Mesendoderm (in vitro differentiated cells): ENCODE measurements around the gene PLB1.

ENCODE experiments used
- DNase-seq: peaks from one replicate; pipeline ENCODE4 v3.0.0; 2013
- H2AK5ac ChIP-seq: 2 replicates; pipeline ENCODE4 v1.6.1; 2013; ENCODE audit warnings: low read length, inconsistent platforms
- H2BK120ac ChIP-seq: 2 replicates; pipeline ENCODE4 v1.6.1; 2013; ENCODE audit warnings: low read depth, mild to moderate bottlenecking, low read length, moderate library complexity, mixed read lengths
- H2BK15ac ChIP-seq: replicated peaks from 2 replicates; pipeline ENCODE4 v1.6.1; 2013; ENCODE audit warnings: low read depth, mild to moderate bottlenecking, moderate library complexity
- H2BK5ac ChIP-seq: 2 replicates; pipeline ENCODE4 v1.6.1; 2013; ENCODE audit warnings: low read length, inconsistent platforms
- H3K18ac ChIP-seq: 2 replicates; pipeline ENCODE4 v1.6.1; 2013; ENCODE audit warnings: mild to moderate bottlenecking, low read length, mixed read lengths
- H3K23ac ChIP-seq: one replicate; pipeline ENCODE4 v1.6.1; 2013; ENCODE audit warnings: low read length
- H3K27ac ChIP-seq: 2 replicates; pipeline ENCODE4 v1.5.1; 2013; ENCODE audit warnings: low read depth, mild to moderate bottlenecking, inconsistent platforms, low read length, moderate library complexity
- H3K27me3 ChIP-seq: 2 replicates; pipeline ENCODE4 v1.6.1; 2013; ENCODE audit warnings: low read length, control low read depth, mild to moderate bottlenecking, inconsistent platforms; ENCODE audit not compliant: insufficient read depth, poor library complexity
- H3K36me3 ChIP-seq: 2 replicates; pipeline ENCODE4 v1.6.1; 2013; ENCODE audit warnings: low read length, inconsistent platforms; ENCODE audit not compliant: control insufficient read depth, insufficient read depth
- H3K4ac ChIP-seq: one replicate; pipeline ENCODE4 v1.6.1; 2013; ENCODE audit warnings: low read depth, mild to moderate bottlenecking, low read length, moderate library complexity
- H3K4me1 ChIP-seq: 2 replicates; pipeline ENCODE4 v1.6.1; 2013; ENCODE audit warnings: low read depth, low read length, inconsistent platforms; ENCODE audit not compliant: control insufficient read depth
- H3K4me2 ChIP-seq: 2 replicates; pipeline ENCODE4 v1.6.1; 2013; ENCODE audit warnings: low read length
- H3K4me3 ChIP-seq: 2 replicates; pipeline ENCODE4 v1.5.1; 2013; ENCODE audit warnings: mild to moderate bottlenecking, low read length
- H3K56ac ChIP-seq: one replicate; pipeline ENCODE4 v1.6.1; 2013; ENCODE audit warnings: low read length
- H3K79me1 ChIP-seq: 2 replicates; pipeline ENCODE4 v1.6.1; 2013; ENCODE audit warnings: low read length, inconsistent platforms
- H3K79me2 ChIP-seq: 2 replicates; pipeline ENCODE4 v1.6.1; 2013; ENCODE audit warnings: mild to moderate bottlenecking, low read length; ENCODE audit not compliant: control insufficient read depth, insufficient read depth
- H3K9ac ChIP-seq: 2 replicates; pipeline ENCODE4 v1.6.1; 2013; ENCODE audit warnings: low read length, inconsistent platforms
- H4K5ac ChIP-seq: one replicate; pipeline ENCODE4 v1.6.1; 2013; ENCODE audit warnings: low read length
- H4K8ac ChIP-seq: one replicate; pipeline ENCODE4 v1.6.1; 2013; ENCODE audit warnings: low read depth, mild to moderate bottlenecking, control low read depth, low read length, moderate library complexity
- WGBS: extraction: QIAGEN DNeasy Blood & Tissue Kit; methylation state at CpG from one replicate; pipeline ENCODE4 v1.1.7; 2013; ENCODE audit warnings: low lambda C conversion rate, missing lambda C conversion rate; ENCODE audit not compliant: insufficient coverage; ENCODE audit errors: extremely low coverage; 5-methylcytosine and 5-hydroxymethylcytosine counted together

PLB1 gene

GRCh38 chr2:28453396-28453795, 42.5 kb upstream of the PLB1 start:
- no peak overlapping the region for H3K9ac ChIP-seq
- no peak overlapping the region for H3K27ac ChIP-seq
- no peak overlapping the region for H2BK120ac ChIP-seq
- H2BK5ac ChIP-seq = no peak overlapping the region
- no peaks in the 10 kb centered on the region for H3K27me3 ChIP-seq
- H3K4ac ChIP-seq = no peak overlapping the region
- H4K5ac ChIP-seq = no peak overlapping the region
- H3K79me1 ChIP-seq = no peaks in the 10 kb centered on the region
- H3K4me1 ChIP-seq = no peaks in the 10 kb centered on the region
- DNase-seq = no peak
- H3K4me2 ChIP-seq = no peak overlapping the region
- no peak overlapping the region for H3K18ac ChIP-seq
- no peak overlapping the region for H3K4me3 ChIP-seq
- no CpG with 5 or more reads among the region's 8 CpGs for WGBS
- no peaks in the 10 kb centered on the region for H3K36me3 ChIP-seq
- H2AK5ac ChIP-seq = no peak overlapping the region
- no peaks in the 10 kb centered on the region for H3K79me2 ChIP-seq
- no peak overlapping the region for H3K56ac ChIP-seq
- H3K23ac ChIP-seq = no peak overlapping the region
- no peak overlapping the region for H4K8ac ChIP-seq
- H2BK15ac ChIP-seq = no peak overlapping the region

DNA sequence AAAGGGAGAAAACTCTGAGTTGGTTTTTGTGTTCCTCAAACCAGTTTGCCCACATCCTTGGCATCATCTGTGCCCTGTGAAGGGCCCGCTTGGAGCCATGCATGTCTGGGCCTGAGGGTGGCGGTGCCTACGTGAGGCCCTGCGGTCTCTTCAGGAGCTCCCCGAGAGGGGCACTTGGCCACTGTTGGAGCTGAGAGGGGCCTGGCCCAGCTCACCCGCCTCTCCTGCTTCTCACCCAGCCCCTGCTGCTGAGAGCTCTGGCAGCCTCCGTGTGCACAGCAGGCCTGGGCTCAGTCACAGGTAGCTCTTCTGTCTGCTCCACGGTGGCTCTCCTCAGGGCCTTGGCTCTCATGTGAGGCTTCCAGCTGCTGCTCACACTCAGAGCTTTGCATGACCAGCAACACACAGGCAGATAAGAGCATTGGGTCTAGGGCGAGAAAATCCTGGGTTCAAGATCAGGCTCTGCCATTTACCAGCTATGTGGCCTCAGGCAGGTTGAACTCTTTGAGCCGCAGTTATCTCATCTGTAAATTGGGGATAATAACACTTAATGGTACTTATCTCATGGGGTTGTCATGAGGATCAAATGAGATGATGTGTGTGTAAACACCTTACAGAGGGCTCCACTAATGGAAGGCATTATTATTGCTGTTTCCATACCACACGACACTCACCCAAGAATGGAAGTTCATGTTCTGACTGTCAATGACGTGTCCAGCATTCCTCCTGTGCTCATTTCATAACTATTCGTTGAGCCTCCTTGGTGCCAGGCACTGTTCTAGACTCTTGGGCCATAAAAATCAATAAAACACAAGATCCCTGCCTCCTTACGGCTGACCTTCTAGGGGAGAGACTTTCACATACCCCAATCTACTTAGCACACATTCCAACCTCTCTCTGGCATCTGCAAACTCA, 41.6 kb upstream of the PLB1 start:
- Histone ChIP-seq H3K56ac (no peak overlapping the region), H4K5ac (no peak overlapping the region), H2AK5ac (no peak overlapping the region), H3K4ac (no peak overlapping the region), H3K23ac (no peak overlapping the region), H3K27ac (no peak overlapping the region), H3K4me1 (no peaks in the 10 kb centered on the region), H3K79me2 (no peaks in the 10 kb centered on the region), H3K9ac (no peak overlapping the region), H3K4me2 (no peak overlapping the region), H2BK15ac (no peak overlapping the region), H3K36me3 (no peaks in the 10 kb centered on the region), H4K8ac (no peak overlapping the region), H3K79me1 (no peaks in the 10 kb centered on the region), H3K27me3 (no peaks in the 10 kb centered on the region), H3K18ac (no peak overlapping the region), H3K4me3 (no peak overlapping the region), H2BK5ac (no peak overlapping the region), H2BK120ac (no peak overlapping the region)
- no CpG with 5 or more reads among the region's 14 CpGs for WGBS
- no peak for DNase-seq

- no peak overlapping the region for H3K56ac ChIP-seq
- H3K4me1 ChIP-seq = no peaks in the 10 kb centered on the region
- H3K23ac ChIP-seq = no peak overlapping the region
- DNase-seq = peak; percentile 22
- H2BK5ac ChIP-seq = no peak overlapping the region
- no peaks in the 10 kb centered on the region for H3K79me1 ChIP-seq
- H2BK120ac ChIP-seq = no peak overlapping the region
- no peak overlapping the region for H4K8ac ChIP-seq
- H3K18ac ChIP-seq = no peak overlapping the region
- WGBS = no CpG with 5 or more reads among the region's 10 CpGs
- no peaks in the 10 kb centered on the region for H3K36me3 ChIP-seq
- no peak overlapping the region for H3K4me2 ChIP-seq
- H4K5ac ChIP-seq = no peak overlapping the region
- H3K27me3 ChIP-seq = no peaks in the 10 kb centered on the region
- no peak overlapping the region for H2AK5ac ChIP-seq
- H3K4ac ChIP-seq = no peak overlapping the region
- no peak overlapping the region for H3K4me3 ChIP-seq
- H3K9ac ChIP-seq = no peak overlapping the region
- H3K27ac ChIP-seq = no peak overlapping the region
- no peaks in the 10 kb centered on the region for H3K79me2 ChIP-seq
- H2BK15ac ChIP-seq = no peak overlapping the region
Measured at GRCh38 chr2:28457237-28457636, 38.6 kb upstream of the PLB1 start.

GRCh38 chr2:28461056-28461455, 34.8 kb upstream of the PLB1 start:
- H3K36me3 ChIP-seq = no peaks in the 10 kb centered on the region
- H3K4ac ChIP-seq = no peak overlapping the region
- no peak overlapping the region for H3K27ac ChIP-seq
- no peak overlapping the region for H4K8ac ChIP-seq
- H2BK120ac ChIP-seq = no peak overlapping the region
- WGBS = no CpG with 5 or more reads among the region's 2 CpGs
- H3K9ac ChIP-seq = no peak overlapping the region
- no peaks in the 10 kb centered on the region for H3K27me3 ChIP-seq
- no peaks in the 10 kb centered on the region for H3K79me1 ChIP-seq
- H3K4me1 ChIP-seq = no peaks in the 10 kb centered on the region
- H2BK15ac ChIP-seq = no peak overlapping the region
- no peak overlapping the region for H3K18ac ChIP-seq
- no peak overlapping the region for H3K4me2 ChIP-seq
- H4K5ac ChIP-seq = no peak overlapping the region
- DNase-seq = no peak
- H3K79me2 ChIP-seq = no peaks in the 10 kb centered on the region
- no peak overlapping the region for H2AK5ac ChIP-seq
- H3K4me3 ChIP-seq = no peak overlapping the region
- H3K23ac ChIP-seq = no peak overlapping the region
- no peak overlapping the region for H3K56ac ChIP-seq
- H2BK5ac ChIP-seq = no peak overlapping the region

GRCh38 chr2:28462122-28462521, 33.7 kb upstream of the PLB1 start:
- Histone ChIP-seq H3K27ac (no peak overlapping the region), H3K4ac (no peak overlapping the region), H3K4me3 (no peak overlapping the region), H4K5ac (no peak overlapping the region), H2BK120ac (no peak overlapping the region), H3K23ac (no peak overlapping the region), H2AK5ac (no peak overlapping the region), H3K56ac (no peak overlapping the region), H3K4me2 (no peak overlapping the region), H2BK5ac (no peak overlapping the region), H3K18ac (no peak overlapping the region), H3K79me1 (no peaks in the 10 kb centered on the region), H3K79me2 (no peaks in the 10 kb centered on the region), H3K9ac (no peak overlapping the region), H3K27me3 (no peaks in the 10 kb centered on the region), H4K8ac (no peak overlapping the region), H2BK15ac (no peak overlapping the region), H3K4me1 (no peaks in the 10 kb centered on the region), H3K36me3 (no peaks in the 10 kb centered on the region)
- DNase-seq = no peak
